ENCODE measurements around the gene HPX.

DNA sequence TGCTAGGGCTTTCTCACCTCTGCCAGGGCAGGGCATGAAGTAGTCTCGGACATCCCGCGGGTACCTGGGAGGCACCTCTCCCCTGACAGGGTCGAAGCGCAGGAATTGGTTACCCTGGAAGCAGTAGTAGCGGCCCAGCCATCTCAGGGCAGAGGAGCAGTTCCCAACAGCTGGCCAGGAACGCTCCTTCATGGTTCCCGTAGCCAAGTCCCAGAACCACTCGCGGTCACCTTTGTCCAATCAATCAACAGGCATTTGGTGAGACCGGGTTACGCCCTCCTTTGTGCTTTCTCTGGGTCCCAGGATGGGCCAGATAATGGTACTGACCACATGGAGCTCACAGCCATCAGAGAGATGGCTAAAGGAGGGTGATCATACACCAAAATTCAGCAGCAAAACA, 3.4 kb downstream of the HPX start:
- TF ChIP-seq ZNF274 (IDR thresholded peaks at IDR 0.05; ENCODE audit: low read depth, low read length), result no peak
- no peak for TF ChIP-seq SUZ12 (IDR thresholded peaks at IDR 0.05; ENCODE audit: extremely low read depth, insufficient read depth, insufficient read length)
- TF ChIP-seq YY1 (IDR thresholded peaks at IDR 0.05; ENCODE audit: insufficient read depth, insufficient read length), result no peak
